Activated CD8-positive, alpha-beta T cell treated with anti-CD3 and anti-CD28 coated beads for 36 hours (primary cell): ENCODE results near the gene GLCCI1. TPM values are rescaled to one million over a fixed set of nuclear protein-coding genes. Genes with fewer than 3 reads are reported as not detected.

Experiments
- ATAC-seq: fragments of 200-7000 bp; cut with Tn5 transposase; one replicate; pipeline ENCODE4 v1.10.0; 2021; ENCODE audit warnings: mild to moderate bottlenecking, moderate library complexity
- CTCF ChIA-PET: fragments of 350-600 bp; sonication (Branson Sonifier 250); formaldehyde crosslinking; loops from one replicate; lab custom pipeline; 2021; ENCODE audit warnings: antibody characterized with exemption; lab: Charles Lee
- POLR2A ChIA-PET: fragments of 350-600 bp; sonication (Branson Sonifier 250); formaldehyde crosslinking; loops from one replicate; lab custom pipeline; 2021; ENCODE audit warnings: antibody characterized with exemption; lab: Charles Lee
- DNase-seq: peaks from one replicate; pipeline ENCODE4 v3.0.0-alpha.2; 2020
- H3K27ac Mint-ChIP-seq: one replicate; pipeline ENCODE4 v1.8.0; 2021; ENCODE audit warnings: mild to moderate bottlenecking, mixed read lengths
- H3K27me3 Mint-ChIP-seq: one replicate; pipeline ENCODE4 v1.8.0; 2021; ENCODE audit warnings: mixed read lengths
- H3K36me3 Mint-ChIP-seq: one replicate; pipeline ENCODE4 v1.8.0; 2021; ENCODE audit warnings: low read depth, mixed read lengths
- H3K4me1 Mint-ChIP-seq: one replicate; pipeline ENCODE4 v1.8.0; 2021; ENCODE audit warnings: low read depth, mixed read lengths
- H3K4me3 Mint-ChIP-seq: one replicate; pipeline ENCODE4 v1.8.0; 2021; ENCODE audit warnings: mild to moderate bottlenecking, moderate library complexity, mixed read lengths
- H3K9me3 Mint-ChIP-seq: one replicate; pipeline ENCODE4 v1.8.0; 2021; ENCODE audit warnings: mixed read lengths
- intact Hi-C: fragments of 100-400 bp; cut with micrococcal nuclease; formaldehyde crosslinking; loops from one replicate; pipeline ENCODE4 v1.10.0; 2022
- total RNA-seq, 2 experiments: library from RNA; stranded (reverse); gene quantifications; one replicate each; pipeline ENCODE4 v1.2.3, GENCODE V29; 2021
- TF ChIP-seq, protein P1 (sequence below): fragments of 200-600 bp; IDR thresholded peaks from one replicate; pipeline ENCODE4 v1.8.0; 2022; ENCODE audit warnings: antibody characterized with exemption, mild to moderate bottlenecking

The GLCCI1 gene
- total RNA-seq, 2 experiments from 2014 or later = 11.3 to 13.0 TPM

GRCh38 chr7:7959979-7960670 lies 8.5 kb upstream of the GLCCI1 start:
- no peaks in the 10 kb centered on the region for H3K36me3 Mint-ChIP-seq
- ATAC-seq = no peak
- DNase-seq = no peak
- H3K9me3 Mint-ChIP-seq = no peaks in the 10 kb centered on the region
- ChIA-PET CTCF (no interaction called here), POLR2A (interaction anchor here (1.1 kb wide), 1 partner anchor 8 kb away, joined by 3 read pairs; the partner anchor contains the start of gene GLCCI1)
- H3K27me3 Mint-ChIP-seq = no peaks in the 10 kb centered on the region
- TF ChIP-seq, protein P1, sequence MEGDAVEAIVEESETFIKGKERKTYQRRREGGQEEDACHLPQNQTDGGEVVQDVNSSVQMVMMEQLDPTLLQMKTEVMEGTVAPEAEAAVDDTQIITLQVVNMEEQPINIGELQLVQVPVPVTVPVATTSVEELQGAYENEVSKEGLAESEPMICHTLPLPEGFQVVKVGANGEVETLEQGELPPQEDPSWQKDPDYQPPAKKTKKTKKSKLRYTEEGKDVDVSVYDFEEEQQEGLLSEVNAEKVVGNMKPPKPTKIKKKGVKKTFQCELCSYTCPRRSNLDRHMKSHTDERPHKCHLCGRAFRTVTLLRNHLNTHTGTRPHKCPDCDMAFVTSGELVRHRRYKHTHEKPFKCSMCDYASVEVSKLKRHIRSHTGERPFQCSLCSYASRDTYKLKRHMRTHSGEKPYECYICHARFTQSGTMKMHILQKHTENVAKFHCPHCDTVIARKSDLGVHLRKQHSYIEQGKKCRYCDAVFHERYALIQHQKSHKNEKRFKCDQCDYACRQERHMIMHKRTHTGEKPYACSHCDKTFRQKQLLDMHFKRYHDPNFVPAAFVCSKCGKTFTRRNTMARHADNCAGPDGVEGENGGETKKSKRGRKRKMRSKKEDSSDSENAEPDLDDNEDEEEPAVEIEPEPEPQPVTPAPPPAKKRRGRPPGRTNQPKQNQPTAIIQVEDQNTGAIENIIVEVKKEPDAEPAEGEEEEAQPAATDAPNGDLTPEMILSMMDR = no peak
- H3K4me1 Mint-ChIP-seq = peaks cover 4% of the 10 kb centered on the region
- intact Hi-C loops = no loop called here
- H3K27ac Mint-ChIP-seq = no peak overlapping the region
- no peak overlapping the region for H3K4me3 Mint-ChIP-seq

GRCh38 chr7:7962851-7963250 lies 5.7 kb upstream of the GLCCI1 start:
- H3K27ac Mint-ChIP-seq = no peak overlapping the region
- POLR2A ChIA-PET = interaction anchor here (0.9 kb wide), 1 partner anchor 18 kb away, joined by 3 read pairs; no protein-coding TSS in a partner anchor
- CTCF ChIA-PET = interaction anchor here (1.2 to 1.4 kb wide), 4 partner anchors 10 to 282 kb away, joined by 3 to 8 read pairs (median 4); no protein-coding TSS in a partner anchor
- ATAC-seq = no peak
- H3K4me1 Mint-ChIP-seq = peaks cover 19% of the 10 kb centered on the region
- intact Hi-C loops = no loop called here
- no peaks in the 10 kb centered on the region for H3K9me3 Mint-ChIP-seq
- H3K36me3 Mint-ChIP-seq = no peaks in the 10 kb centered on the region
- no peak for DNase-seq
- H3K27me3 Mint-ChIP-seq = no peaks in the 10 kb centered on the region
- H3K4me3 Mint-ChIP-seq = no peak overlapping the region
- TF ChIP-seq, protein P1 = no peak

GRCh38 chr7:7964250-7964649 lies 4.3 kb upstream of the GLCCI1 start:
- Mint-ChIP-seq H3K27me3 (no peaks in the 10 kb centered on the region), H3K4me1 (peaks cover 19% of the 10 kb centered on the region), H3K27ac (no peak overlapping the region), H3K9me3 (no peaks in the 10 kb centered on the region), H3K36me3 (no peaks in the 10 kb centered on the region), H3K4me3 (no peak overlapping the region)
- ChIA-PET CTCF (no interaction called here), POLR2A (no interaction called here)
- intact Hi-C loops = no loop called here
- ATAC-seq (no peak), DNase-seq (no peak)
- TF ChIP-seq, protein P1 = no peak

GRCh38 chr7:7964691-7965090 lies 3.9 kb upstream of the GLCCI1 start:
- H3K4me3 Mint-ChIP-seq = no peak overlapping the region
- TF ChIP-seq, protein P1 = no peak
- peaks cover 19% of the 10 kb centered on the region for H3K4me1 Mint-ChIP-seq
- ChIA-PET POLR2A (no interaction called here), CTCF (interaction anchor here (1.2 to 3.1 kb wide), 2 partner anchors 226 to 253 kb away, joined by 3 to 11 read pairs; no protein-coding TSS in a partner anchor)
- H3K36me3 Mint-ChIP-seq = no peaks in the 10 kb centered on the region
- H3K9me3 Mint-ChIP-seq = no peaks in the 10 kb centered on the region
- DNase-seq = no peak
- intact Hi-C loops = no loop called here
- no peaks in the 10 kb centered on the region for H3K27me3 Mint-ChIP-seq
- H3K27ac Mint-ChIP-seq = no peak overlapping the region
- ATAC-seq = no peak

DNA sequence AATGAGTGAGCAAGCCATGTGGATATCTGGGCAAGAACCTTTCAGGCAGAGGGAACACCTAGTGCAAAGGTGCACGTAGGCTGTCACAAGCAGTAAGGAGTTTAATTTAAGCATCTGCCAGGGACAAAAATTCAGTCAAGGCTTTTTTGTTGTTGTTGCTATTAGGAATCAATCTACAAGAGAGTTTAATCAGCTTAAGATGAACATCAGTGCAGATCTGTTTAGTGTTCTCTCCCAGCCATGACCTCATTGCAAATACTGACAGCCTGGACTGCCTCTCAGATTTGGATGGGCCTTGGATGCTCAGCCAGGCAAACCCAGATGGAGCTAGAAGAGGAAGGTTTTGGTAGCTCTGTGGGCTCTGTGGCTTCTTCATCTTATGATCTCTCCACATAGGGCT lies 3.3 kb upstream of the GLCCI1 start:
- Mint-ChIP-seq H3K36me3 (no peaks in the 10 kb centered on the region), H3K4me1 (peaks cover 19% of the 10 kb centered on the region), H3K27ac (peak overlapping the region; percentile 13), H3K9me3 (no peaks in the 10 kb centered on the region), H3K27me3 (no peaks in the 10 kb centered on the region), H3K4me3 (no peak overlapping the region)
- ATAC-seq = no peak
- TF ChIP-seq, protein P1 = no peak
- intact Hi-C loops = no loop called here
- ChIA-PET CTCF (interaction anchor here (1.2 to 3.1 kb wide), 2 partner anchors 225 to 252 kb away, joined by 3 to 11 read pairs; no protein-coding TSS in a partner anchor), POLR2A (interaction anchor here (1.4 kb wide), 1 partner anchor 201 kb away, joined by 3 read pairs; no protein-coding TSS in a partner anchor)
- no peak for DNase-seq
